Raji (cell line): ENCODE measurements around the gene EEF2K.

Source experiments
- POLR2A ChIP-seq: IDR thresholded peaks from 2 replicates; pipeline ENCODE4 v1.6.1; 2011; ENCODE audit warnings: low read depth, low read length, control low read depth; ENCODE audit not compliant: insufficient read depth

The EEF2K gene

DNA sequence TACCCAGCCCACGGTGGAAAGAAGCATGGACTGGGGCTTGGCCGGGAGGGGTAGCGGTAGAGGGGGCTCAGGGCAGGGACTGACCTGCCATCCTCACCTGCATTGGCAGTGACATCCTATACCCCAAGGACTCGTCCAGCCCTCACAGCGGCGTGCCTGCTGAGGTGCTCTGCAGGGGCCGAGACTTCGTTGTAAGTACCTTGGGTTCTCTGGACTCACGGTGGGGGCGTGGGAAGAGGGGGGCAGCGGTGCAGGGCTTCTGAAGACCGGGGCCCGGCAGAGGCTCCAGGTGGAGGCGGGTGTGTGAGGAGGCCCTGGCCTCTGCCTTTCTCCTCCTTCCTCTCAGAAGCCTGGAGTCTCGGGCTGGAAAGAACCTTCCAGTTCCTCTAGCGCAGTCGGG, 116.7 kb downstream of the EEF2K start:
- no peak for TF ChIP-seq POLR2A

DNA sequence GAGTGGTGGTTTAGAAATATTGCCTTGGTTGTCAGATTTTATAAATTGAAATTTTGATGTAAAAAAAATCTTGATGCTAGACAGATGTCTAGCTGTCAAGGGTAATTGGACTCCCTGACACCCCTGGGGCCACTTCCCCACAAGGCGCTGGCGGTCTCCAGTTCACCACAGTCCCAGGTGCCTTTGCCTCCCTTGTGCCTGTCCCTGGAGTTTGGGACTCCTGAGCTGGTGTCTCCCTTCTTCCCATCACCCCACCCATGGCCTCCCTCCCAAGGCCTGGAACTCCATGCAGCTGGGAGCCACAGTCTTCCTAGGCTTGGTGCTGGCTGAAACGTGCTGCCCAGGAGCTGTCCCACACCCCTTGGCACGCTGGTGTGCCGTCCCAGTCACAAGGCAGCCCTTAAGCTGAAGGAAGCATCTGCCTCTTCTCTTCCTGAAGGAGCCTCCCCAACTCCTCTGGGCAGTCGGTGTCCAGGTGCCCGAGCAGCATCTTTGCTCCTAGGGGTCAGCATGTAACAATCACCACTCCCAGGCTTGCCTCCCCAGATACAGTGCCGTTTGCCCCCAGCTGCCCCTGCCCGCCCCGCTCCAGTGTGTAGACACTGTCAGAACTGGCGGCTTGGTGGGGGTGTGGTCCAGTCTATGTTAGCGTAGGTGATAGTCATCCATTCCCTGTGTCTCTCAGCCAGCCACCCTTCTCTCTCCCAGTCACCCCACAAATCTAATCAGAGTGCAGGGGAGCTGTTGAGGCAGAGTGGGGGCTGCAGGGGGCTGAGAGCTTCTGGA, 117.3 kb downstream of the EEF2K start:
- TF ChIP-seq POLR2A, result no peak

DNA sequence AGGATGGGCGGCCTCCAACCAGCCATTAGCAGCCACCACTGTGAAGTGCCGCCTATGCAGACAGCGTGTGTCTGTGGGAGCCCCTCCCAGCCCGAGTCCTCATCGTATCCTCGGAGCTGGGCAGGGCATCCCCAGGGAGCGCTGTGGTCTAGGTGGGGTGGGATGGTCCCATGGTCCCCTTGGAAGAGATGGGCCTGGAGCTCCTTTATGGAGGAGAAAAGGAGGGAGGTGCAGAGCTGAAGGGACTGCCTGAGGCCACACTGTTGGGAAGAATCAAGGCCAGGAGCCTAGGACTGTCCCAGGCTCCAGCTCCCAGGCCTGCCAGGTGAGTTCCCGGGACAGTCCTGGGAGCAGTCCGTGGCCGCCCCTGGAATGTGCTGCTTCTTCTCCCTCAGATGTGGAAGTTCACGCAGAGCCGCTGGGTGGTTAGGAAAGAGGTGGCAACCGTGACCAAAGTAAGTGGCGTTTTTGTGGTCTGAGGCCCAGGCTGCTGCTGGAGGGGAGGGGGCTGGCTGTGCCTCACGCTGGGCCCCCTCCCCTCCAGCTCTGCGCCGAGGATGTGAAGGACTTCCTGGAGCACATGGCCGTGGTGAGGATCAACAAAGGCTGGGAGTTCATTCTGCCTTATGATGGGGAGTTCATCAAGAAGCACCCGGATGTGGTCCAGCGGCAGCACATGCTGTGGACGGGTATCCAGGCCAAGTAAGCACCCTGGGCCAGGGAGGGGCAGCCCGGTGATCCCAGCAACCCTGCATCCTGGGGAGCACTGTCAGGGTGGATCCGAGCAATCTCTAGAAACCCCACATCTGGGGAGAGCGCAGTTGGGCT, 118.1 kb downstream of the EEF2K start:
- TF ChIP-seq POLR2A, result no peak

GRCh38 chr16:22324787-22325597, 118.9 kb downstream of the EEF2K start:
- TF ChIP-seq POLR2A, result no peak

DNA sequence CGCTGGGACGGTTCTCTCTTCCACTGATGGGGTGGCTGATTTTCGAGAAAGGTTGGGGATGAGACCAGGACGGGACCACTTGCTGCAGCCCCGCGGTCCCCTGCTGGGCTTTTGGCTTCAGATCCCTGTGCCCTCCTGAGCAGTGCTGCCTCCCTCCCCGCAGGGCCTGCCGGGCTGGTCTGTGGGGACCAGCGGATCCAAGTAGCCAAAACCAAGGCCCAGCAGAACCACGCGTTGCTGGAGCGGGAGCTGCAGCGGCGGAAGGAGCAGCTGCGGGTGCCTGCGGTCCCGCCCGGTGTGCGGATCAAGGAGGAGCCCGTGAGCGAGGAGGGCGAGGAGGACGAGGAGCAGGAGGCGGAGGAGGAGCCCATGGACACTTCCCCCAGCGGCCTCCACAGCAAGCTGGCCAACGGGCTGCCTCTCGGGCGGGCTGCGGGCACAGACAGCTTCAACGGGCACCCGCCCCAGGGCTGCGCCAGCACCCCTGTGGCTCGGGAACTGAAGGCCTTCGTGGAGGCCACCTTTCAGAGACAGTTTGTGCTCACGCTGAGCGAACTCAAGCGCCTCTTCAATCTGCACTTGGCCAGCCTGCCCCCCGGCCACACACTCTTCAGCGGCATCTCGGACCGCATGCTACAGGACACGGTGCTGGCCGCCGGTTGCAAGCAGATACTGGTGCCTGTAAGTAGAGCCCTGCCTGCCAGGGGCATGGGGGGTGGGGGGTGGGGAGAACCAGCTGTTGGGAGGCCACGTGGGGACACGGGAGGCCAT, 119.7 kb downstream of the EEF2K start:
- TF ChIP-seq POLR2A, result no peak

- TF ChIP-seq POLR2A, result no peak
These were observed 120.2 kb downstream of the EEF2K start for GRCh38 chr16:22326369-22326652.

GRCh38 chr16:22326771-22327445, 120.8 kb downstream of the EEF2K start:
- no peak for TF ChIP-seq POLR2A

DNA sequence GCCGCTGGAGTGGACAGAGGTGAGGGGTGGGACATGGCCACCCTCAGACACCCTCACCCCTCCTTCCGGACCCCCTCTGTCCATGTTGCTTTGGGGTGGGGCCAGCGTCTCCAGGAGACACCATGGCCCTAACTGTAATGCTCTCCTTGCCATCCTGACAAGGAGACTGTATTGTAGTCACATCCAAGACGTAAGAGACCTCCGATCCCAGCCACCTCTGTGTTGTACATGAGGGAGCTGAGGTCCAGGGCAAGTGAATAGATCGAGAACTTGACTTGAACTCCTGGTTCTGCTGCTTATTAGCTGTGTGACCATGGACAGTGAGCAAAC, 121.3 kb downstream of the EEF2K start:
- TF ChIP-seq POLR2A, result no peak

DNA sequence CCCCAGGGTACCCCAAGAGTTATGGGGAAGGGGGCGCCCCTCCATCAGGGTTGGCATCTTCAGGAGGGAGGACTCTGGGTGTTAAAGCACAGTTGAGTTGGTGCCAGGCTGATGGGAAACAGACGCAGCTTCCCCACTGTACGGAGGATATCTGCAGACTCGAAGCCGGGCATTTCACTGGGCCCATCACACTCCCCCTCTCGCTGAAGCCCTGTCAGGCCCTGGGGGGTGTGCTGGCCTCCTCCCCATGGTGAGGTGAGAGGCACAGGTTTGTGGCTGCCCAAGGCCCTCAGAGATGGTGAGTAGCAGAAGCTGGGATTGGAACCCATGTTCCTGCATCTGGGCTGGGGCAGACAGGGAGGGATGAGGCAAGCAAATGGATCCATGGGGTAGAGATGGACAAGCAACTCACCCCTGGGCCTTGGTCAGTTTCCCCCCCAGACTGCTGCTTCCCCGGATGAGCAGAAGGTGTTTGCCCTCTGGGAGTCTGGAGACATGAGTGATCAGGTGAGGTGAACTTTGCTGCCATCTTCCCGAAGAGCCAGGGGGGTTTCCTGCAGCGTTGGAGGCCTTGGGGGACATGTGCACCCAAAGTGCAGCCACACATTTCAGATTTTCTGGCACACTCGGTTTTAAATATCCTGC, 122.1 kb downstream of the EEF2K start:
- TF ChIP-seq POLR2A, result no peak

- no peak for TF ChIP-seq POLR2A
These were observed 123.2 kb downstream of the EEF2K start for GRCh38 chr16:22329199-22329695.

GRCh38 chr16:22330326-22330725, 124.2 kb downstream of the EEF2K start:
- TF ChIP-seq POLR2A, result no peak

DNA sequence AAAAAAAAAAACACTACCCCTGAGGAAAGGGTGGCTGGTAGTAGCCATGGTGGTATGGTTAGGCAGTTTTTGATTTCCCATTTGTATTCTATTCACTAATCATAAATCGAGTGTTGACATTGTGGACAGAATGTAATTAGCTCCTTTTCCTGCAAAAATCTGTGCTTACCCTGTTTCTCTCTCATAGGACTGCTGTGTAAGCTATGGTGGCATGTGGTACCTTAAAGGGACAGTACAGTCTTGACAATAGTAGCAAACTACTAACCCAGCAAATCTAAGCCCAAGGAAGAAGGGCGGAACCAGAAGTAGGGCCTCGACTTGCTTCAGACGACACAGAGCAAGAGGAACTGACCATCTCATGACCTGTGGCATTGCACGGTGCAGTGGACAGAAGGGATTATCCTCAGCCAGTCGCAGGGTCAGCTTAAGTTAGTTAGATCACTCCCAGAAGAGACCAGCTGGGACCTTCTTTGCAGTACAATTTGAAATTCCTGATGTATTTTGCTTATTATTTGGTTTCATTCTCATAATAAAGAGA, 127.4 kb downstream of the EEF2K start:
- TF ChIP-seq POLR2A, result no peak

GRCh38 chr16:22335668-22336246, 129.7 kb downstream of the EEF2K start:
- TF ChIP-seq POLR2A, result no peak
